H1 (cell line): ENCODE data around the gene MAPRE2. TPM values are rescaled to one million over a fixed set of nuclear protein-coding genes. Genes with fewer than 3 reads are reported as not detected.

Source experiments
- CHD7 ChIP-seq: fragments of 300-600 bp; sonication (generic); IDR thresholded peaks from 2 replicates; pipeline ENCODE4 v1.7.1; 2012; ENCODE audit warnings: low read length, moderate library complexity, mild to moderate bottlenecking, inconsistent platforms; ENCODE audit not compliant: insufficient replicate concordance
- KDM1A ChIP-seq: fragments of 200-600, 300-600 bp; sonication (generic); IDR thresholded peaks from 2 replicates; pipeline ENCODE4 v1.7.1; 2016; ENCODE audit warnings: mild to moderate bottlenecking, low read length, borderline replicate concordance
- RAD21 ChIP-seq, 2 experiments: IDR thresholded peaks in 1 of 2; conservative IDR thresholded peaks in 1 of 2; 2 replicates each; pipeline ENCODE4 v1.6.1; 2011; ENCODE audit warnings: low read depth in 2 of 2, low read length in 2 of 2, improper control_type of control experiment in 1 of 2, inconsistent platforms in 1 of 2, mild to moderate bottlenecking in 1 of 2, moderate library complexity in 1 of 2
- USF2 ChIP-seq: IDR thresholded peaks from 2 replicates; pipeline ENCODE4 v1.6.1; 2011; ENCODE audit warnings: low read length, improper control_type of control experiment
- polyA plus RNA-seq, 7 experiments: library from polyadenylated mRNA; depleted of rRNA in 3 of 7; stranded (reverse) in 5 of 7; unstranded in 2 of 7; fragments of >200 nt in 5 of 7; fragments of 200-250 nt in 2 of 7; gene quantifications; 1 replicate in 5 of 7; 2 replicates in 1 of 7; 4 replicates in 1 of 7; pipeline versions ENCODE4 v1.2.1 to v1.2.3, GENCODE V29; 2011 to 2013; ENCODE audit warnings: missing spikeins in 2 of 7, mixed read lengths in 2 of 7
- total RNA-seq: library from RNA; stranded (reverse); fragmentation: NEBNext Ultra II Directional; extraction: Animal tissue kit (Norgen Biotek cat#: 25700); gene quantifications from 2 replicates; pipeline ENCODE4 v1.2.1, GENCODE V29; 2021

Gene MAPRE2
- total and polyA plus RNA-seq, 2 of the 8 experiments (the other 6 are each of a cell fraction or from before 2014, with no cell fraction given): 32.6 to 33.1 TPM

GRCh38 chr18:35191698-35192025, 150.4 kb downstream of the MAPRE2 start (continued):
- TF ChIP-seq CHD7: no peak
- no peak for TF ChIP-seq KDM1A
- TF ChIP-seq RAD21 (IDR thresholded peaks at IDR 0.05 in 1 of 2, conservative IDR thresholded peaks at IDR 0.05 in 1 of 2; ENCODE audit: low read depth in 2 of 2, low read length in 2 of 2): no peak
- no peak for TF ChIP-seq USF2
